Loucy (cell line): ENCODE results near the gene KIRREL1.

Experiments used
- CTCF ChIP-seq: fragments of 200-600 bp; sonication (generic); conservative IDR thresholded peaks from 2 replicates; pipeline ENCODE4 v1.5.1; 2014; ENCODE audit warnings: mild to moderate bottlenecking, antibody characterized with exemption, low read length
- EZH2phosphoT487 ChIP-seq: fragments of 200-600 bp; IDR thresholded peaks from 2 replicates; pipeline ENCODE4 v1.6.1; 2018; ENCODE audit warnings: antibody characterized with exemption, mild to moderate bottlenecking, moderate library complexity, borderline replicate concordance

- TF ChIP-seq EZH2phosphoT487, result no peak
- no peak for TF ChIP-seq CTCF
Observed at GRCh38 chr1:157944663-157945280, 48.7 kb upstream of the KIRREL1 start.
